ENCODE data around the gene SERPINB1. TPM values are rescaled to one million over a fixed set of nuclear protein-coding genes. Genes with fewer than 3 reads are reported as not detected.

SERPINB1 gene
- total and polyA plus RNA-seq, 9 of the 15 experiments (the other 6 are each of a cell fraction or from before 2014, with no cell fraction given): 33.9 to 108 (median 63.8) TPM

- no peak overlapping the region for H3K27ac ChIP-seq (ENCODE audit: extremely low read depth, low read depth, low read length)
- H3K4me1 ChIP-seq (replicated peaks in 1 of 2; ENCODE audit: control insufficient read depth in 2 of 2, insufficient read depth in 2 of 2, low read length in 2 of 2): peaks cover 2 to 3% of the 10 kb centered on the region in 2 experiments; a peak in 4 of 5 replicates
- H3K9me1 ChIP-seq (ENCODE audit: control insufficient read depth, insufficient read depth, low read length): no peaks in the 10 kb centered on the region
- no peak overlapping the region for H3K9ac ChIP-seq (ENCODE audit: insufficient read depth in 1 of 2, low read depth in 2 of 2, low read length in 2 of 2)
- intact Hi-C loops (cut with micrococcal nuclease): loop anchor here (5.0 kb wide), 2 partner anchors 55 to 120 kb away; no protein-coding TSS in a partner anchor
- DNase-seq (ENCODE audit: extremely low read depth in 1 of 4, low spot score in 3 of 4): no peak
- TF ChIP-seq ELF4 (CRISPR knock-in tag; IDR thresholded peaks at IDR 0.05) (no peak), ESRRA (IDR thresholded peaks at IDR 0.05; ENCODE audit: borderline replicate concordance, low read depth) (peak; percentile 86)
- no peak overlapping the region for H2AFZ ChIP-seq (ENCODE audit: low read depth, low read length)
- no peak overlapping the region for H3K4me3 ChIP-seq
- H3K36me3 ChIP-seq (ENCODE audit: control insufficient read depth, insufficient read depth, low read length): peaks cover 5% of the 10 kb centered on the region
- H3K27me3 ChIP-seq (ENCODE audit: control insufficient read depth in 2 of 2, insufficient read depth in 2 of 2, low read length in 2 of 2): no peaks in the 10 kb centered on the region
- BruUV-seq (replicated peaks): no TSS peak
- CTCF ChIA-PET (ENCODE audit: low intra/inter-chr PET ratio): interaction anchor here (1.7 to 3.0 kb wide), 4 partner anchors 61 to 197 kb away, joined by 7 to 21 read pairs (median 16); no protein-coding TSS in a partner anchor
- POLR2A ChIA-PET: interaction anchor here (0.5 to 1.4 kb wide), 4 partner anchors 194 to 825 kb away, joined by 3 to 5 read pairs (median 4); no protein-coding TSS in a partner anchor
- in situ Hi-C loops (cut with MboI): no loop called here
- no peaks in the 10 kb centered on the region for H4K20me1 ChIP-seq (replicated peaks; ENCODE audit: control insufficient read depth, insufficient read depth, low read length)
- FAIRE-seq: peak; percentile 44
- no peaks in the 10 kb centered on the region for H3K79me2 ChIP-seq (ENCODE audit: control insufficient read depth, insufficient read depth, low read length)
- 90% methylated on average over 17 of the region's 17 CpGs for WGBS (ENCODE audit: insufficient coverage, low coverage, missing lambda C conversion rate)
- H3K4me2 ChIP-seq (ENCODE audit: insufficient read depth, low read length): no peak overlapping the region
- H3K9me3 ChIP-seq (replicated peaks; ENCODE audit: control insufficient read depth, insufficient read depth, low read depth, low read length): 0 out of 2 replicates have a peak, but pooled peaks cover 4% of the 10 kb centered on the region
- no peak for ATAC-seq
Observed at GRCh38 chr6:2792330-2793110, 49.1 kb downstream of the SERPINB1 start.

- H3K9ac ChIP-seq (ENCODE audit: insufficient read depth in 1 of 2, low read depth in 2 of 2, low read length in 2 of 2): no peak overlapping the region
- no peaks in the 10 kb centered on the region for H3K9me1 ChIP-seq (ENCODE audit: control insufficient read depth, insufficient read depth, low read length)
- BruUV-seq (replicated peaks): no TSS peak
- intact Hi-C loops (cut with micrococcal nuclease) (loop anchor here (1.0 to 5.0 kb wide), 7 partner anchors 50 to 263 kb away; partner anchors contain the start of gene SERPINB1), in situ Hi-C loops (cut with MboI) (no loop called here)
- ATAC-seq: no peak
- POLR2A ChIA-PET: interaction anchor here (0.5 to 1.4 kb wide), 17 partner anchors 9 to 955 kb away, joined by 3 to 10 read pairs (median 4); partner anchors contain the start of gene SERPINB1
- no peaks in the 10 kb centered on the region for H3K27me3 ChIP-seq (ENCODE audit: control insufficient read depth in 2 of 2, insufficient read depth in 2 of 2, low read length in 2 of 2)
- peaks cover 2 to 3% of the 10 kb centered on the region in 2 experiments; a peak in 3 of 5 replicates for H3K4me1 ChIP-seq (replicated peaks in 1 of 2; ENCODE audit: control insufficient read depth in 2 of 2, insufficient read depth in 2 of 2, low read length in 2 of 2)
- WGBS (ENCODE audit: insufficient coverage, low coverage, missing lambda C conversion rate): 72% methylated on average over 4 of the region's 4 CpGs
- no peak overlapping the region for H3K27ac ChIP-seq (ENCODE audit: extremely low read depth, low read depth, low read length)
- no peak overlapping the region for H3K4me3 ChIP-seq
- 0 out of 2 replicates have a peak, but pooled peaks cover 4% of the 10 kb centered on the region for H3K9me3 ChIP-seq (replicated peaks; ENCODE audit: control insufficient read depth, insufficient read depth, low read depth, low read length)
- H4K20me1 ChIP-seq (replicated peaks; ENCODE audit: control insufficient read depth, insufficient read depth, low read length): no peaks in the 10 kb centered on the region
- H2AFZ ChIP-seq (ENCODE audit: low read depth, low read length): no peak overlapping the region
- H3K4me2 ChIP-seq (ENCODE audit: insufficient read depth, low read length): no peak overlapping the region
- FAIRE-seq: no peak
- peak; percentile 18; the same call in 1 of the 2 replicates for TF ChIP-seq VEZF1 (CRISPR knock-in tag; IDR thresholded peaks at IDR 0.05)
- 0 out of 2 replicates have a peak, but pooled peaks have one; percentile 0 for TF ChIP-seq NFATC3 (IDR thresholded peaks at IDR 0.05)
- no peak for TF ChIP-seq ZFP91 (CRISPR knock-in tag; IDR thresholded peaks at IDR 0.05)
- 0 out of 2 replicates have a peak, but pooled peaks have one; percentile 27 for TF ChIP-seq ZFX (CRISPR knock-in tag; IDR thresholded peaks at IDR 0.05)
- no peak for TF ChIP-seq NR2C2 (CRISPR knock-in tag; IDR thresholded peaks at IDR 0.05)
- peak; percentile 67 for TF ChIP-seq NR2C2 (tag; IDR thresholded peaks at IDR 0.05)
- DNase-seq (ENCODE audit: extremely low read depth in 1 of 4, low spot score in 3 of 4): no peak
- no peaks in the 10 kb centered on the region for H3K79me2 ChIP-seq (ENCODE audit: control insufficient read depth, insufficient read depth, low read length)
- H3K36me3 ChIP-seq (ENCODE audit: control insufficient read depth, insufficient read depth, low read length): peaks cover 7% of the 10 kb centered on the region
- CTCF ChIA-PET (ENCODE audit: low intra/inter-chr PET ratio): interaction anchor here (0.6 to 3.0 kb wide), 8 partner anchors 53 to 672 kb away, joined by 3 to 21 read pairs (median 6); no protein-coding TSS in a partner anchor
Observed at GRCh38 chr6:2791450-2791974, 50.2 kb downstream of the SERPINB1 start.
